DND-41 (cell line): ENCODE measurements around the gene SMARCA5.

ENCODE experiments used
- ATAC-seq: fragments of 200-7000 bp; cut with Tn5 transposase; 3 replicates; pipeline ENCODE4 v1.9.1; 2021; ENCODE audit warnings: low read depth; ENCODE audit not compliant: insufficient read depth
- DNase-seq: peaks from one replicate; pipeline ENCODE4 v3.0.0-alpha.2; 2020
- H2AFZ ChIP-seq: 2 replicates; pipeline ENCODE4 v1.6.0; 2012; ENCODE audit warnings: low read depth, low read length
- H3K27ac ChIP-seq: 2 replicates; pipeline ENCODE4 v1.5.1; 2012; ENCODE audit warnings: low read length, inconsistent platforms
- H3K27me3 ChIP-seq: fragments of 200-600 bp; sonication (generic); 2 replicates; pipeline ENCODE4 v1.6.0; 2012; ENCODE audit warnings: low read length, mild to moderate bottlenecking, inconsistent platforms; ENCODE audit not compliant: insufficient read depth, poor library complexity
- H3K36me3 ChIP-seq: 2 replicates; pipeline ENCODE4 v1.5.1; 2012; ENCODE audit warnings: low read length, inconsistent platforms; ENCODE audit not compliant: insufficient read depth
- H3K4me1 ChIP-seq: 2 replicates; pipeline ENCODE4 v1.5.1; 2012; ENCODE audit warnings: mild to moderate bottlenecking, low read length; ENCODE audit not compliant: insufficient read depth
- H3K4me2 ChIP-seq: 2 replicates; pipeline ENCODE4 v1.6.0; 2012; ENCODE audit warnings: mild to moderate bottlenecking, moderate library complexity, low read length, inconsistent platforms; ENCODE audit not compliant: insufficient read depth
- H3K4me3 ChIP-seq, 2 experiments: fragments of 200-600 bp in 1 of 2; shearing (Covaris generic) in 1 of 2; 2 replicates each; pipeline ENCODE4 v1.5.1; 2012 to 2016; ENCODE audit warnings: inconsistent platforms in 2 of 2, low read length in 2 of 2, mild to moderate bottlenecking in 2 of 2, low read depth in 1 of 2, moderate library complexity in 1 of 2
- H3K79me2 ChIP-seq: 2 replicates; pipeline ENCODE4 v1.6.0; 2012; ENCODE audit warnings: low read length, inconsistent platforms; ENCODE audit not compliant: insufficient read depth
- H3K9ac ChIP-seq: 2 replicates; pipeline ENCODE4 v1.6.0; 2012; ENCODE audit warnings: low read depth, mild to moderate bottlenecking, inconsistent platforms, low read length, moderate library complexity
- H3K9me3 ChIP-seq: 2 replicates; pipeline ENCODE4 v1.5.1; 2012; ENCODE audit warnings: low read length, moderate library complexity, mild to moderate bottlenecking, inconsistent platforms; ENCODE audit not compliant: insufficient read depth, severe bottlenecking
- H4K20me1 ChIP-seq: 2 replicates; pipeline ENCODE4 v1.6.0; 2012; ENCODE audit warnings: low read length; ENCODE audit not compliant: insufficient read depth
- EZH2 ChIP-seq: IDR thresholded peaks from 3 replicates; pipeline ENCODE4 v1.6.1; 2012; ENCODE audit warnings: borderline replicate concordance, low read depth, mild to moderate bottlenecking, moderate library complexity, low read length, inconsistent platforms; ENCODE audit not compliant: severe bottlenecking
- TF ChIP-seq, protein P1 (sequence below): IDR thresholded peaks from 2 replicates; pipeline ENCODE4 v1.5.1; 2012; ENCODE audit warnings: borderline replicate concordance, low read length, moderate library complexity, mild to moderate bottlenecking; ENCODE audit not compliant: poor library complexity, severe bottlenecking; ENCODE audit errors: extremely low read depth

The SMARCA5 gene

DNA sequence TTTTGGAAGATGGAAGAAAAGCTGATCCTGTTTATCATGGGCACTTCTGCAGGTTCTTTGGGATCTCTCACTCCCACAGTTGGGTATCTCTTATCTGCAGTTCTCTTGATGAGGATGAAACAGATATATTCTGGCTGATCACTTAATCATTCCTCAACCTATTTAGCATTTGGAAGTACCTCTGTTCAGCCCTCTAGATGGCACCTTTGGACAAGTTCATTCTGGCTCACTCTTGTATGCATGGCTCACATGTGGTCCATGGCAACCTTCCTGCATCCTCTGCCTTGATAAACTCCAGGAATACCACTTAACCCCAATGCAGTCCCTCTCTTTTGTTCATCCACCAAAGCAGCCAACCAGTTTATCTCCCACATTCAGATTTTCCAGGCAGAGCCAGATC, 74.2 kb downstream of the SMARCA5 start:
- H3K4me2 ChIP-seq: no peak overlapping the region
- H3K27me3 ChIP-seq: no peaks in the 10 kb centered on the region
- ATAC-seq (peak; percentile 57; the same call in 1 of the 3 replicates), DNase-seq (no peak)
- peaks cover 11% of the 10 kb centered on the region for H3K9me3 ChIP-seq
- no peak overlapping the region for H3K9ac ChIP-seq
- H4K20me1 ChIP-seq: no peaks in the 10 kb centered on the region
- no peak overlapping the region for H2AFZ ChIP-seq
- no peaks in the 10 kb centered on the region for H3K79me2 ChIP-seq
- H3K36me3 ChIP-seq: no peaks in the 10 kb centered on the region
- TF ChIP-seq, protein P1, sequence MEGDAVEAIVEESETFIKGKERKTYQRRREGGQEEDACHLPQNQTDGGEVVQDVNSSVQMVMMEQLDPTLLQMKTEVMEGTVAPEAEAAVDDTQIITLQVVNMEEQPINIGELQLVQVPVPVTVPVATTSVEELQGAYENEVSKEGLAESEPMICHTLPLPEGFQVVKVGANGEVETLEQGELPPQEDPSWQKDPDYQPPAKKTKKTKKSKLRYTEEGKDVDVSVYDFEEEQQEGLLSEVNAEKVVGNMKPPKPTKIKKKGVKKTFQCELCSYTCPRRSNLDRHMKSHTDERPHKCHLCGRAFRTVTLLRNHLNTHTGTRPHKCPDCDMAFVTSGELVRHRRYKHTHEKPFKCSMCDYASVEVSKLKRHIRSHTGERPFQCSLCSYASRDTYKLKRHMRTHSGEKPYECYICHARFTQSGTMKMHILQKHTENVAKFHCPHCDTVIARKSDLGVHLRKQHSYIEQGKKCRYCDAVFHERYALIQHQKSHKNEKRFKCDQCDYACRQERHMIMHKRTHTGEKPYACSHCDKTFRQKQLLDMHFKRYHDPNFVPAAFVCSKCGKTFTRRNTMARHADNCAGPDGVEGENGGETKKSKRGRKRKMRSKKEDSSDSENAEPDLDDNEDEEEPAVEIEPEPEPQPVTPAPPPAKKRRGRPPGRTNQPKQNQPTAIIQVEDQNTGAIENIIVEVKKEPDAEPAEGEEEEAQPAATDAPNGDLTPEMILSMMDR: peak; percentile 49
- no peak for TF ChIP-seq EZH2
- no peaks in the 10 kb centered on the region for H3K4me1 ChIP-seq
- H3K4me3 ChIP-seq: no peak overlapping the region
- no peak overlapping the region for H3K27ac ChIP-seq

DNA sequence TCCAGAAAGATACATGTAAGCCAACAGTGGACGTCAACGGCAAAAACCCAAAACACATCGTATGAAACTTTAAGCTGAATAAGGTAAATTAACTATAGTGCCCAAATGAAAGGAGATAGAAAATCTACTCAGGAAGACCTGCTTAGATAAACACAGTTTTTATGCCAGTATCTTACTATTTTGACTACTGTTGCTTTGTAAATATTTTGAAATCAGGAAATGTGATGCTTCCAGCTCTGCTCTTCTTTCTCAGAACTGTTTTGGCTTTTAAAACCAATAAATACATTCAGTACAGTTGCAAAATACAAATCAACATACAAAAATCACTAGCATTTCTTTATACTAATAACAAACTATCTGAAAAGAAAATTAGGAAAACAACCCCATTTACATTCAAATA, 83.8 kb downstream of the SMARCA5 start:
- DNase-seq (no peak), ATAC-seq (no peak)
- Histone ChIP-seq H3K9me3 (no peaks in the 10 kb centered on the region), H3K79me2 (no peaks in the 10 kb centered on the region), H3K27ac (no peak overlapping the region), H3K4me2 (no peak overlapping the region), H3K36me3 (no peaks in the 10 kb centered on the region), H2AFZ (no peak overlapping the region), H3K4me1 (no peaks in the 10 kb centered on the region), H3K9ac (no peak overlapping the region), H3K4me3 (no peak overlapping the region), H3K27me3 (no peaks in the 10 kb centered on the region), H4K20me1 (no peaks in the 10 kb centered on the region)
- TF ChIP-seq EZH2: no peak

DNA sequence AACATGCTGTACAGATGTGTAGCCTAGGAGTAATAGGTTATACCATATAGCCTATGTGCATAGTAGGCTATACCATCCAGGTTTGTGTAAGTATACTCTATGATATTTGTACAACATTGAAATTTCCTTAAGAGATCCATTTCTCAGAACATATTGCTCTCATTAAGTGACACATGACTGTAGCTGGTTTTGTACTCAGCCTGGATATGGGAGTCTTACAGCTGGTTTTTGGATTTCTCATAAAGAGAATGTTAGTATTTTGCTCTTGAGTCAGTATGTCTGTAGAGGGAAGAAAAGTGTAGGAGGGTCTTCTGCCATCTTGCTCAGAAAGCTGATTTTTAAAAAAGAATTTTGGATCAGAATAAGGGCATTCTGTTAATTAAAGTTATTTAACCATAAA, 85.3 kb downstream of the SMARCA5 start:
- ATAC-seq: no peak
- H3K27me3 ChIP-seq: no peaks in the 10 kb centered on the region
- TF ChIP-seq, protein P1: no peak
- no peak for TF ChIP-seq EZH2

DNA sequence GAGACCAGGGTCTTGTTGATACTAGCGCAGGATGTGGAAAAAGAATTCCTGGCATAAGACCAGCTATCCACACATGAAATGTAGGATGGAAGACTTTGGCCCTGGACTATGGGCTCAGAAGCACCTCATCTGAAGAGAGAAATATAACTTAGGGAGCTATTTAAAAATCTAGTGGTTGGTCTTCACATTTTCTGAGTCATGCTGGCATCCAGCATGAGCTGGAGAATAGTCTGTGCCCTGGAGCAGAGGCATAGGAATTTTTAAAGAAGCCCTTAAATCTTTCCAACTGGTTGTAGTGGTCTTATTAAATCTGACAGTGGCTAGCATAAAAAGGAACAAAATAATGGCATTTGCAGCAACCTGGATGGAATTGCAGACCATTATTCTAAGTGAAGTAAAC, 86.3 kb downstream of the SMARCA5 start:
- Histone ChIP-seq H3K9me3 (no peaks in the 10 kb centered on the region), H3K9ac (no peak overlapping the region), H3K27me3 (no peaks in the 10 kb centered on the region), H3K4me1 (no peaks in the 10 kb centered on the region), H3K4me3 (no peak overlapping the region), H3K27ac (no peak overlapping the region), H4K20me1 (no peaks in the 10 kb centered on the region), H3K36me3 (no peaks in the 10 kb centered on the region), H3K79me2 (no peaks in the 10 kb centered on the region), H2AFZ (no peak overlapping the region), H3K4me2 (no peak overlapping the region)
- TF ChIP-seq, protein P1: no peak
- TF ChIP-seq EZH2: no peak
- no peak for ATAC-seq
- DNase-seq: no peak

More for the DNA sequence above, 85.3 kb downstream of the SMARCA5 start:
- H3K4me3 ChIP-seq: no peak overlapping the region
- H2AFZ ChIP-seq: no peak overlapping the region
- no peaks in the 10 kb centered on the region for H3K9me3 ChIP-seq
- H3K4me1 ChIP-seq: no peaks in the 10 kb centered on the region
- H3K27ac ChIP-seq: no peak overlapping the region
- no peaks in the 10 kb centered on the region for H4K20me1 ChIP-seq
- no peak for DNase-seq
- no peaks in the 10 kb centered on the region for H3K79me2 ChIP-seq
- no peak overlapping the region for H3K4me2 ChIP-seq
- no peaks in the 10 kb centered on the region for H3K36me3 ChIP-seq
- no peak overlapping the region for H3K9ac ChIP-seq
